HEK293T (cell line): ENCODE data around the gene CACNG3.
"Not testable (repeated sequence)": the region's sequence is repeated elsewhere in the genome, so short reads cannot be mapped to it uniquely, and the experiment has no call there.

Experiments used
- CTCF ChIA-PET: fragments of 350-600 bp; formaldehyde crosslinking; extraction: SDS; loops from one replicate; lab custom pipeline; 2021; ENCODE audit warnings: antibody characterized with exemption, inconsistent platforms; lab: Yijun Ruan, JAX
- POLR2A ChIA-PET: fragments of 350-600 bp; formaldehyde crosslinking; extraction: SDS; loops from one replicate; lab custom pipeline; 2020; ENCODE audit warnings: antibody characterized with exemption, inconsistent platforms; lab: Yijun Ruan, JAX
- DNase-seq: peaks from one replicate; pipeline ENCODE4 v3.0.0; 2012; ENCODE audit warnings: mixed read lengths; ENCODE audit errors: extremely low spot score
- ARNT ChIP-seq: fragments of 450-650 bp; IDR thresholded peaks from 2 replicates; pipeline ENCODE4 v1.6.1; 2017; ENCODE audit warnings: mild to moderate bottlenecking
- BHLHE40 ChIP-seq: fragments of 450-650 bp; IDR thresholded peaks from 2 replicates; pipeline ENCODE4 v1.6.1; 2016; ENCODE audit warnings: mild to moderate bottlenecking, moderate library complexity, borderline replicate concordance
- CTBP1 ChIP-seq: fragments of 450-650 bp; IDR thresholded peaks from 2 replicates; pipeline ENCODE4 v1.6.1; 2016; ENCODE audit warnings: borderline replicate concordance
- ELF4 ChIP-seq: fragments of 450-650 bp; IDR thresholded peaks from 2 replicates; pipeline ENCODE4 v1.6.1; 2017; ENCODE audit warnings: antibody characterized with exemption
- FOXA1 ChIP-seq: fragments of 450-650 bp; IDR thresholded peaks from 2 replicates; pipeline ENCODE4 v1.6.1; 2016; ENCODE audit warnings: mild to moderate bottlenecking
- FOXK2 ChIP-seq: fragments of 450-650 bp; IDR thresholded peaks from 2 replicates; pipeline ENCODE4 v1.6.1; 2016; ENCODE audit warnings: mild to moderate bottlenecking
- FOXM1 ChIP-seq: fragments of 450-650 bp; IDR thresholded peaks from 2 replicates; pipeline ENCODE4 v1.6.1; 2017; ENCODE audit warnings: mild to moderate bottlenecking, borderline replicate concordance
- HDGF ChIP-seq: fragments of 450-650 bp; IDR thresholded peaks from 2 replicates; pipeline ENCODE4 v1.6.1; 2017; ENCODE audit warnings: antibody characterized with exemption, borderline replicate concordance
- L3MBTL2 ChIP-seq: fragments of 450-650 bp; conservative IDR thresholded peaks from 2 replicates; pipeline ENCODE4 v1.6.1; 2016; ENCODE audit warnings: mild to moderate bottlenecking
- LEF1 ChIP-seq: fragments of 450-650 bp; IDR thresholded peaks from 2 replicates; pipeline ENCODE4 v1.6.1; 2017; ENCODE audit warnings: mild to moderate bottlenecking, borderline replicate concordance
- NFRKB ChIP-seq: fragments of 450-650 bp; IDR thresholded peaks from 2 replicates; pipeline ENCODE4 v1.6.1; 2016; ENCODE audit warnings: mild to moderate bottlenecking, moderate library complexity
- PKNOX1 ChIP-seq: fragments of 450-650 bp; IDR thresholded peaks from 2 replicates; pipeline ENCODE4 v1.6.1; 2016
- SP1 ChIP-seq: fragments of 450-650 bp; IDR thresholded peaks from 2 replicates; pipeline ENCODE4 v1.6.1; 2017
- SUZ12 ChIP-seq: fragments of 450-650 bp; IDR thresholded peaks from 2 replicates; pipeline ENCODE4 v1.6.1; 2016; ENCODE audit warnings: mild to moderate bottlenecking
- TARDBP ChIP-seq: fragments of 450-650 bp; IDR thresholded peaks from 2 replicates; pipeline ENCODE4 v1.6.1; 2016
- ZNF384 ChIP-seq: fragments of 450-650 bp; IDR thresholded peaks from 2 replicates; pipeline ENCODE4 v1.6.1; 2016

CACNG3 gene

GRCh38 chr16:24218299-24218698 lies 37.8 kb upstream of the CACNG3 start:
- TF ChIP-seq ARNT (no peak), FOXK2 (no peak), BHLHE40 (no peak)
- ChIA-PET POLR2A (no interaction called here), CTCF (no interaction called here)
- no peak for DNase-seq

DNA sequence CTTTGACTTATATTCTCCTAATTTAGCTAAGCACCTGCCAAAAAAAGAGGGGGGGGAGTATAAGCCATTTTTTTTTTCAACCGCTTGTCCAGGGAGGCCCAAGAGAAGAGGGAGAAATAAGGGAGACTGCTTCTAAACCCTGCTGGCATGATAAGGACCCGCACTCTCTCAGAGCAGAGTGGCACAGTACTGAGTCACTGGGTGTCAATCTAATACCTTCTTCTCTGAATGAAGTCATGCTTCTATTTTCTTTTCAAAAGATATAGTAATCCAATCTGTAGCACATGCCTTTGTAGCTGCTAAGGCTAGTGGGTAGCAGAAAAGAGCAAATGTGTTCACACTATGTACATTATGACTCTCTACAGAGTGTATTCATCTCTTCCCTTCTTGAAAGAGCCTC lies 34.9 kb upstream of the CACNG3 start:
- no peak for DNase-seq
- CTCF ChIA-PET = no interaction called here
- POLR2A ChIA-PET = no interaction called here
- no peak for TF ChIP-seq ELF4
- no peak for TF ChIP-seq FOXK2
- no peak for TF ChIP-seq NFRKB
- TF ChIP-seq ZNF384 = no peak
- TF ChIP-seq CTBP1 = no peak
- no peak for TF ChIP-seq SP1
- TF ChIP-seq FOXA1 = no peak
- no peak for TF ChIP-seq SUZ12
- TF ChIP-seq L3MBTL2 = no peak
- no peak for TF ChIP-seq BHLHE40
- no peak for TF ChIP-seq ARNT
- TF ChIP-seq PKNOX1 = no peak
- no peak for TF ChIP-seq TARDBP
- no peak for TF ChIP-seq LEF1

DNA sequence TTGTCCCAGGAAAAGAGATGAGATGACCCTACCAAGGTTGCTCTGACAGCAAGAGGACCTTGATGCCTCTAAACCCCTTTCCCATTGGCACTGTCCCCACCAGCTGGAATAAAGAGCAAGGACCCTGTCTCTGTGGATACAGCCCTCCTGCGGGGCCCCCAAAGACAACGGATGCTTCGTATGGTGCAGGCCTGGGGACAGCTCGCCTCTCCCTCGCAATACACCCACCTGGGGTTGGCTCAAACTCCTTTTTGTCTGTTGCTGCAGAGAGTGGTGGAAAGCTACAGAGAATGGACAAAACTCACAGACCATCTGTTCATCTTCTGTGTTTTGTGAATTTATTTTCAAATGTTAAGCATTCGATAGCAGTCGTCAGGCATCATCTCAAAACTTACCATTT lies 27.6 kb upstream of the CACNG3 start:
- TF ChIP-seq ELF4 (no peak), PKNOX1 (no peak), ZNF384 (no peak), FOXK2 (no peak), HDGF (no peak), ARNT (no peak), SP1 (no peak), FOXM1 (no peak)
- ChIA-PET POLR2A (no interaction called here), CTCF (interaction anchor here (0.5 kb wide), 1 partner anchor 305 kb away, joined by 3 read pairs; no protein-coding TSS in a partner anchor)
- DNase-seq = no peak

GRCh38 chr16:24232936-24233335 lies 23.2 kb upstream of the CACNG3 start:
- CTCF ChIA-PET = no interaction called here
- no peak for TF ChIP-seq FOXA1
- no peak for TF ChIP-seq FOXK2
- DNase-seq = no peak
- POLR2A ChIA-PET = no interaction called here

DNA sequence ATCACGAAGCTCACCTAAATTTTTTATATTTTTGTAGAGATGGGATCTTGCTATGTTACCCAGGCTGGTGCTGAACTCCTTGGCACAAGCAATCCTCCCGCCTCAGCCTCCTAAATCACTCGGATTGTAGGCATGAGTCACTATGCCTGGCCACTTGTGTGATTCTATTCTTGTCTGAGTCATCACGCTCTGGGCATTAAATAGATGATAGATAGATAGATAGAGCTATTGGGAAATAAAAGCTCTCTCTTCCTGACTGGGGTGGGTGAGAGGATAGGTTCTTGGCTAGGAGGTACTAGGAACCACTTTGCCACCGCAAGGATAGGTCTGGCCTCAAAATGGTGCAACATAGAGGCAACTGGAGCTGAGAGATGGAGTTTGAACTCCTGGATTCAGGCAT lies 21.4 kb upstream of the CACNG3 start:
- TF ChIP-seq ARNT (no peak), FOXK2 (no peak), BHLHE40 (no peak), SP1 (no peak), FOXA1 (no peak), L3MBTL2 (no peak), TARDBP (no peak), LEF1 (no peak), FOXM1 (no peak), PKNOX1 (no peak), SUZ12 (no peak), ELF4 (no peak), ZNF384 (no peak), CTBP1 (no peak)
- ChIA-PET CTCF (no interaction called here), POLR2A (no interaction called here)
- no peak for DNase-seq

GRCh38 chr16:24235806-24236205 lies 20.3 kb upstream of the CACNG3 start:
- CTCF ChIA-PET = interaction anchor here (0.5 to 1.5 kb wide), 2 partner anchors 17 to 195 kb away, joined by 4 to 6 read pairs; no protein-coding TSS in a partner anchor

GRCh38 chr16:24238846-24239245 lies 17.3 kb upstream of the CACNG3 start:
- DNase-seq, CTCF ChIA-PET, POLR2A ChIA-PET: not testable (repeated sequence)

More at GRCh38 chr16:24235806-24236205, 20.3 kb upstream of the CACNG3 start:
- TF ChIP-seq CTBP1 (no peak), FOXA1 (no peak), FOXM1 (no peak), L3MBTL2 (no peak), BHLHE40 (no peak), TARDBP (no peak), SUZ12 (no peak), HDGF (no peak), PKNOX1 (no peak), FOXK2 (no peak), NFRKB (no peak), ARNT (no peak), SP1 (no peak)
- DNase-seq = no peak
- POLR2A ChIA-PET = no interaction called here
